Measurements from ENCODE around the gene MINDY3.

DNA sequence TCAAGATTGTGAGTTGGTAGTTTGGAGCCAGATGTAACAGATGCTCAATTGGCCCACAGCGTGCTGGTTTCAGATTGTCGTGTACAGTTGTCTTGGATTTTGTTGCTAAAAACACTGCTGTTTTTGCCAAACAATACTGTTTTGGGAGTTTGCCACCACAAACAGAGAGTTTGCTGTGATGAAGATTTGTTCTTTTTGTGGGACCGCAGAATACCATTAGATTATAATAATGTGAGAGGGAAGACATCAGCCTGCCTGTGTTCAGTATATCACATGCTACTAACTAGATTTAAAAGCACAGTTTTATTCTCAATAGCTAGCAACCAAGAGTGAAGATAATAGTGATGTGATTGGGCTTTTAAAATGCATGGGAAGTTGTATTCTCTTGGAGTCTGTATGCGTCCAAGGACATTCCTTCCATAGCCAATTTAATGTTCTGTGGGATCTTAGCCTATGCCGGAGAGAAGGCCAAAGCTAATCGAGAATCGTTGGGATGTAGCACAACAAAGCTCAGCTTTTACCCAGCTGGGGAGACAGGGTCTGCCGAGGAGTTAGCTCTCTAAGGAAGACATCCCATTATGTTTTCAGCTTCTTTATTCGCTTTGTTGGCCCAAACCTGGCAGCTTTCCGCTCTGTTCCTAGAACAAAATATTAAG is 121.9 kb downstream of the MINDY3 start:
- TF ChIP-seq ZNF384 (IDR thresholded peaks at IDR 0.05) (no peak), FOXK2 (IDR thresholded peaks at IDR 0.05) (no peak), HDGF (IDR thresholded peaks at IDR 0.05; ENCODE audit: borderline replicate concordance) (no peak), ELF4 (IDR thresholded peaks at IDR 0.05) (no peak), FOXM1 (IDR thresholded peaks at IDR 0.05; ENCODE audit: borderline replicate concordance) (no peak), TARDBP (IDR thresholded peaks at IDR 0.05) (no peak)
